Heart left ventricle (tissue), 16 donors: ENCODE data around the gene RAB5A. TPM values are rescaled to one million over a fixed set of nuclear protein-coding genes. Genes with fewer than 3 reads are reported as not detected.
"Not testable (repeated sequence)": the region's sequence is repeated elsewhere in the genome, so short reads cannot be mapped to it uniquely, and the experiment has no call there.

ENCODE experiments used
- ATAC-seq, 4 donors: fragments of 200-7000 bp; cut with Tn5 transposase; one replicate each; pipeline ENCODE4 v1.9.1; 2020 to 2022; ENCODE audit warnings: moderate library complexity in 4 of 4, mild to moderate bottlenecking in 3 of 4, moderate number of reproducible peaks in 1 of 4
- DNase-seq, 5 donors: peaks; one replicate each; pipeline ENCODE4 v3.0.0-alpha.2; 2020
- H3K27ac ChIP-seq, 12 donors: fragments of 200-600 bp; sonication (generic) in 4 of 12; one replicate each; pipeline versions ENCODE4 v1.5.0 to v1.8.0; 2016 to 2022; ENCODE audit warnings: mild to moderate bottlenecking in 2 of 12
- H3K27me3 ChIP-seq, 9 donors: fragments of 200-600 bp; sonication (generic) in 2 of 9; one replicate each; pipeline versions ENCODE4 v1.5.1 to v1.8.0; 2016 to 2022; ENCODE audit warnings: mild to moderate bottlenecking in 3 of 9
- H3K36me3 ChIP-seq, 9 donors: fragments of 200-600 bp; sonication (generic) in 2 of 9; one replicate each; pipeline versions ENCODE4 v1.5.0 to v1.8.0; 2018 to 2022; ENCODE audit warnings: mild to moderate bottlenecking in 2 of 9
- H3K4me1 ChIP-seq, 12 donors: fragments of 200-600 bp; sonication (generic) in 4 of 12; one replicate each; pipeline versions ENCODE4 v1.5.0 to v1.8.0; 2016 to 2022; ENCODE audit warnings: mild to moderate bottlenecking in 3 of 12
- H3K4me3 ChIP-seq, 12 donors: fragments of 200-600 bp; sonication (generic) in 4 of 12; one replicate each; pipeline versions ENCODE4 v1.5.0 to v1.8.0; 2017 to 2022; ENCODE audit warnings: mild to moderate bottlenecking in 9 of 12, moderate library complexity in 4 of 12
- H3K9me3 ChIP-seq, 12 donors: fragments of 200-600 bp; sonication (generic) in 4 of 12; one replicate each; pipeline versions ENCODE4 v1.5.0 to v1.8.0; 2016 to 2022; ENCODE audit warnings: mild to moderate bottlenecking in 1 of 12
- POLR2A ChIP-seq, 2 donors: fragments of 450-650 bp; IDR thresholded peaks; one replicate each; pipeline ENCODE4 v1.6.1; 2017; ENCODE audit warnings: antibody characterized with exemption in 2 of 2, mild to moderate bottlenecking in 2 of 2, moderate library complexity in 2 of 2
- WGBS, 4 donors: extraction: QIAGEN DNeasy Blood & Tissue Kit in 2 of 4; methylation state at CpG; one replicate each; pipeline versions ENCODE4 v1.1.5 to v1.1.7; 2013 to 2018; 5-methylcytosine and 5-hydroxymethylcytosine counted together
- intact Hi-C, 10 donors: fragments of 100-400 bp; cut with DNase I; formaldehyde crosslinking; loops; one replicate each; pipeline versions ENCODE4 v1.11.1 to v1.14.2; 2022
- long read RNA-seq, 3 donors: library from polyadenylated mRNA; unstranded; transcript quantifications; one replicate each; pipeline ENCODE4 v2.0.0, GENCODE V29; 2020 to 2021
- polyA plus RNA-seq, 2 donors: library from polyadenylated mRNA; stranded (reverse); fragments of 200-250 nt; gene quantifications; one replicate each; pipeline ENCODE4 v1.2.3, GENCODE V29; 2013
- total RNA-seq, 9 donors: library from RNA; depleted of rRNA in 2 of 9; stranded (reverse); fragments of >200 nt in 2 of 9; fragmentation: NEBNext Ultra II Directional in 3 of 9; extraction: Animal tissue kit (Norgen Biotek cat#: 25700) in 3 of 9; gene quantifications; one replicate each; pipeline versions ENCODE4 v1.1.0 to v1.2.4, GENCODE V29; 2016 to 2023
- TF ChIP-seq, protein P1 (sequence below), 12 donors: fragments of 200-600 bp; sonication (generic) in 4 of 12; IDR thresholded peaks; one replicate each; pipeline versions ENCODE4 v1.5.0 to v1.8.0; 2018 to 2022; ENCODE audit warnings: antibody characterized with exemption in 12 of 12, mild to moderate bottlenecking in 5 of 12
- donor health status: ischemic (EF 13 %, LVEDD 7.1; RV severe dilation, severe dysfunction).
- donor health status: healthy with polysubstance abuse.
- donor health status: DM: no; HTN: yes; CAD: no.
- donor health status: DM: no; HTN: no; CAD: no.
- donor health status: ischemic (EF 25% LVEDD 6.9; RV normal size, moderate dysfunction).
- donor health status: ischemic (EF 25% LVEDD 5.7; RV mildly dilated, moderate dysfunction).
- donor health status: healthy.
- donor health status: DM: yes; HTN: yes; CAD: no.
- donor health status: ischemic (EF 35%, LVEDD 5.7; RV mildly dilated, moderate dysfunction).
- donor health status: nonischemic (EF 11% LVEDD 7.7; RV severe dilation, severe dysfunction).
- donor health status: DM: yes; HTN: yes; CAD: no.
- donor health status: PGD.
- donor health status: ischemic (EF 29% LVEDD 5.4; RV normal size, mild dysfunction).
- donor health status: nonischemic (EF 23%, LVEDD 6.1; RV moderate dilation, normal function).

The RAB5A gene
- total RNA-seq (10 to 100 TPM; 34.9 to 74.0 (median 61.9) TPM), polyA plus RNA-seq (10 to 100 TPM; 30.3 to 49.3 TPM)
- long read RNA-seq, donor 1, transcript RAB5A-201 (6 exons, 2,536 nt): major isoform, 47 of 55 reads
- long read RNA-seq, donor 1, partial matches to known transcripts: 0 of 55 reads
- long read RNA-seq, donor 1, other reads (novel, unspliced or antisense): 5 of 55 reads
- long read RNA-seq, donor 2, transcript RAB5A-201 (6 exons, 2,536 nt): major isoform, 76 of 90 reads
- long read RNA-seq, donor 2, partial matches to known transcripts: 7 of 90 reads
- long read RNA-seq, donor 2, other reads (novel, unspliced or antisense): 6 of 90 reads
- long read RNA-seq, donor 3, transcript RAB5A-201 (6 exons, 2,536 nt): major isoform, 51 of 57 reads
- long read RNA-seq, donor 3, partial matches to known transcripts: 1 of 57 reads
- long read RNA-seq, donor 3, other reads (novel, unspliced or antisense): 2 of 57 reads

DNA sequence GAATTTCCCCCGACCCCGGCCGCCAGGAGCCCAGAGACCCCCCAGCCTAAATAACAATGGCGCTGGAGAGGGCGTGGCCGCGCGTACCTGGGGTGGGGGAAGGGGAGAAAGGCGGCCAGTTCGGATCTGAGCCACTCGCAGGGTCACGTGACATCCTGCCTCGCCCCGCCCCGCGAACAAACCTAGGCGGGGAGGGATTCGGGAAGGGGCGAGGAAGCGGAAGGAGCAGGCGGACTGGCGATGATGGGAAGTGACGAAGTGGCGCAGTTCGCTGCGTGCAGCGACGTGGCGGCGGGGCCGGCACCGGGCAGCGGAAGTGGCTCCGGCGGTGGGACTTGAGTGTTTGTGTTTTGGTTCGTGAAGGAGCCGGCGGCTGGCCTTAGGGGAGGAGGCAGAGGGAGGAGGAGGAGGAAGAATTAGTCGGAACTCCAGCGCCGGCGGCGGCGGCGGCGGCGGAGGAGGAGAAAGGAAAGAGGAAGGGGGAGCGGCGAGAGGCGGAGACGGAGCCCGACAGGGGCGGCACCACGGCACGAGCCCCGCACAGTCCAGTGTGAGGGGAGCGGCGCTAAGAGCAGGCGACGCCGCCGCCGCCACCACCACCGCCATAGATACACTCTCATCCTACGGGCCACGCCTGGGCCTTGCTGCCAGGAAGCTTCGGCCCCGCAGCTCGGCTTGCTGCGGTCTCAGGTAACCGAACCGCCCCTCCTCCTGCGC, at the start of gene RAB5A:
RAB5A (plus strand) TSS at position 266 of the 717 bp plus-strand sequence. CDS start 3,802 bp downstream, outside the sequence.
- Histone ChIP-seq H3K4me3 (peak within 1 kb of the TSS; percentile 65 to 99 (median 90)), H3K4me1 (peaks cover 7 to 44% (median 25%) of the 10 kb centered on the region in 12 donors), H3K36me3 (peaks cover 0 to 22% (median 14%) of the 10 kb centered on the region in 9 donors), H3K27me3 (no peaks in the 10 kb centered on the region), H3K9me3 (no peaks in the 10 kb centered on the region), H3K27ac (peak within 1 kb of the TSS; percentile 93 to 99 (median 98))
- DNase-seq (peak; percentile 98), ATAC-seq (peak; percentile 97 to 99 (median 98))
- 0 to 1% (median 1%) methylated on average over 60 to 73 of the region's 73 CpGs for WGBS, 4 donors
- intact Hi-C loops: loop anchor here in 9 of 10 donors (1.0 to 10.0 kb wide), 11 partner anchors 60 to 240 kb away; partner anchors contain the start of genes SGO1 (in 6 of the 9) and KAT2B (in 4 of the 9)
- TF ChIP-seq, protein P1, sequence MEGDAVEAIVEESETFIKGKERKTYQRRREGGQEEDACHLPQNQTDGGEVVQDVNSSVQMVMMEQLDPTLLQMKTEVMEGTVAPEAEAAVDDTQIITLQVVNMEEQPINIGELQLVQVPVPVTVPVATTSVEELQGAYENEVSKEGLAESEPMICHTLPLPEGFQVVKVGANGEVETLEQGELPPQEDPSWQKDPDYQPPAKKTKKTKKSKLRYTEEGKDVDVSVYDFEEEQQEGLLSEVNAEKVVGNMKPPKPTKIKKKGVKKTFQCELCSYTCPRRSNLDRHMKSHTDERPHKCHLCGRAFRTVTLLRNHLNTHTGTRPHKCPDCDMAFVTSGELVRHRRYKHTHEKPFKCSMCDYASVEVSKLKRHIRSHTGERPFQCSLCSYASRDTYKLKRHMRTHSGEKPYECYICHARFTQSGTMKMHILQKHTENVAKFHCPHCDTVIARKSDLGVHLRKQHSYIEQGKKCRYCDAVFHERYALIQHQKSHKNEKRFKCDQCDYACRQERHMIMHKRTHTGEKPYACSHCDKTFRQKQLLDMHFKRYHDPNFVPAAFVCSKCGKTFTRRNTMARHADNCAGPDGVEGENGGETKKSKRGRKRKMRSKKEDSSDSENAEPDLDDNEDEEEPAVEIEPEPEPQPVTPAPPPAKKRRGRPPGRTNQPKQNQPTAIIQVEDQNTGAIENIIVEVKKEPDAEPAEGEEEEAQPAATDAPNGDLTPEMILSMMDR (IDR thresholded peaks at IDR 0.05): no peak
- TF ChIP-seq POLR2A (IDR thresholded peaks at IDR 0.05): peak in 1 of 2 donors; percentile 69

DNA sequence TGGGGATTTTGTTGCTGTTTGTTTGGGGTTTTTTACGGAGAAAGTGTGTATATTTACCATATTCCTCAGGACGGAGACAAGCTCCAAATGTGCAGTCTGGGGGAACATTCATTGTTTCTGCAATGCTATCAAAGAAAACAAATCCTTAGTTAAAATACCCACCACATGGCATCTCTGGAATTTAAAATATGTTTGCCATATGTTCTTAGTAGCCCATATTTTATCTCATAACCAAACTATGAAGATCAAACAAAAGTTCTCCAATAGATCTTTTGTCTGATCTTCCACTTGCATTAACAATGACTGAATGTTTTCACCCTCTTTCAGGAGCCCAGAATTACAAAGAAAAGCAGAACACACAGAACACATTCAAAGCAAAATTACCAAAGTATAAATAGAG, 48.2 kb upstream of the RAB5A start:
- ATAC-seq (no peak), DNase-seq (no peak)

DNA sequence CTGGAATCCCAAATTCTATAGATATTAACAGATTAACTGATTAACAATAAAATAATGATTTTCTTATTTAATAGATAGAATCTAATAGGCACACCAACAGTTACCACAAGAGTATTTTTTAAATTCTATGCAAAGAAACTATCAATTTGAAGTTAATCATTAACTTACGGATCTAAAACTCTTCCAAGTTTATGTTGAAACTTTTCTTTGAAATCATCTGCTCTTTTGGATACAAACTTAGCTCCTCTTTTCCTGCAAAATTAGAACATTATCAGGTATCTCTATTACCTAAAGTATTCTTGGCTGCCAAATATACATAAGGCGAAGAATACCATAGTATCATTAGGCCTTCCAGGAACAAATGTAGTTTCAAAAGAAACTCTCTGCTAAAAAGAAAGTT, 47.6 kb upstream of the RAB5A start:
- ATAC-seq (no peak), DNase-seq (no peak)
- Histone ChIP-seq H3K27me3 (no peaks in the 10 kb centered on the region), H3K4me3 (no peak overlapping the region), H3K27ac (no peak overlapping the region), H3K36me3 (no peaks in the 10 kb centered on the region), H3K9me3 (no peaks in the 10 kb centered on the region), H3K4me1 (peaks cover 0 to 8% (median 0%) of the 10 kb centered on the region in 12 donors)
- WGBS, 4 donors: 95 to 99% (median 96%) methylated on average over 2 of the region's 2 CpGs
- TF ChIP-seq, protein P1 (IDR thresholded peaks at IDR 0.05): no peak
- no peak for TF ChIP-seq POLR2A (IDR thresholded peaks at IDR 0.05)
- intact Hi-C loops: no loop called here

More for the DNA sequence above, 48.2 kb upstream of the RAB5A start:
- TF ChIP-seq, protein P1 (IDR thresholded peaks at IDR 0.05): no peak
- TF ChIP-seq POLR2A (IDR thresholded peaks at IDR 0.05): no peak
- WGBS, 4 donors: 75 to 86% (median 81%) methylated on average over 2 of the region's 2 CpGs
- H3K4me1 ChIP-seq: peaks cover 0 to 8% (median 0%) of the 10 kb centered on the region in 12 donors
- intact Hi-C loops: no loop called here
- no peak overlapping the region for H3K27ac ChIP-seq
- H3K4me3 ChIP-seq: no peak overlapping the region
- no peaks in the 10 kb centered on the region for H3K27me3 ChIP-seq
- H3K36me3 ChIP-seq: no peaks in the 10 kb centered on the region
- H3K9me3 ChIP-seq: no peaks in the 10 kb centered on the region

GRCh38 chr3:19899833-19900232, 47.1 kb upstream of the RAB5A start:
- 86 to 93% (median 91%) methylated on average over 7 of the region's 7 CpGs for WGBS, 4 donors
- H3K27ac ChIP-seq, H3K36me3 ChIP-seq, H3K4me1 ChIP-seq, ATAC-seq, DNase-seq, H3K9me3 ChIP-seq, H3K27me3 ChIP-seq, H3K4me3 ChIP-seq, intact Hi-C loops: not testable (repeated sequence)
